ENCODE data around the gene SHISA3.

- TF ChIP-seq, protein P1, sequence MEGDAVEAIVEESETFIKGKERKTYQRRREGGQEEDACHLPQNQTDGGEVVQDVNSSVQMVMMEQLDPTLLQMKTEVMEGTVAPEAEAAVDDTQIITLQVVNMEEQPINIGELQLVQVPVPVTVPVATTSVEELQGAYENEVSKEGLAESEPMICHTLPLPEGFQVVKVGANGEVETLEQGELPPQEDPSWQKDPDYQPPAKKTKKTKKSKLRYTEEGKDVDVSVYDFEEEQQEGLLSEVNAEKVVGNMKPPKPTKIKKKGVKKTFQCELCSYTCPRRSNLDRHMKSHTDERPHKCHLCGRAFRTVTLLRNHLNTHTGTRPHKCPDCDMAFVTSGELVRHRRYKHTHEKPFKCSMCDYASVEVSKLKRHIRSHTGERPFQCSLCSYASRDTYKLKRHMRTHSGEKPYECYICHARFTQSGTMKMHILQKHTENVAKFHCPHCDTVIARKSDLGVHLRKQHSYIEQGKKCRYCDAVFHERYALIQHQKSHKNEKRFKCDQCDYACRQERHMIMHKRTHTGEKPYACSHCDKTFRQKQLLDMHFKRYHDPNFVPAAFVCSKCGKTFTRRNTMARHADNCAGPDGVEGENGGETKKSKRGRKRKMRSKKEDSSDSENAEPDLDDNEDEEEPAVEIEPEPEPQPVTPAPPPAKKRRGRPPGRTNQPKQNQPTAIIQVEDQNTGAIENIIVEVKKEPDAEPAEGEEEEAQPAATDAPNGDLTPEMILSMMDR (IDR thresholded peaks at IDR 0.05) = no peak
- TF ChIP-seq POLR2AphosphoS5 (IDR thresholded peaks at IDR 0.05) = no peak
Measured at GRCh38 chr4:42398171-42398870, 1.0 kb downstream of the SHISA3 start.
